NCI-H2171 (cell line): Measurements from ENCODE around the gene MRPL57.
A peak's percentile ranks its signal among the peaks of the same experiment; 100 is the strongest.
"Not testable (repeated sequence)": the region's sequence is repeated elsewhere in the genome, so short reads cannot be mapped to it uniquely, and the experiment has no call there.

Source experiments
- DNase-seq: peaks from one replicate; lab custom pipeline; 2025; lab: John Stamatoyannopoulos, UW

Gene MRPL57

DNA sequence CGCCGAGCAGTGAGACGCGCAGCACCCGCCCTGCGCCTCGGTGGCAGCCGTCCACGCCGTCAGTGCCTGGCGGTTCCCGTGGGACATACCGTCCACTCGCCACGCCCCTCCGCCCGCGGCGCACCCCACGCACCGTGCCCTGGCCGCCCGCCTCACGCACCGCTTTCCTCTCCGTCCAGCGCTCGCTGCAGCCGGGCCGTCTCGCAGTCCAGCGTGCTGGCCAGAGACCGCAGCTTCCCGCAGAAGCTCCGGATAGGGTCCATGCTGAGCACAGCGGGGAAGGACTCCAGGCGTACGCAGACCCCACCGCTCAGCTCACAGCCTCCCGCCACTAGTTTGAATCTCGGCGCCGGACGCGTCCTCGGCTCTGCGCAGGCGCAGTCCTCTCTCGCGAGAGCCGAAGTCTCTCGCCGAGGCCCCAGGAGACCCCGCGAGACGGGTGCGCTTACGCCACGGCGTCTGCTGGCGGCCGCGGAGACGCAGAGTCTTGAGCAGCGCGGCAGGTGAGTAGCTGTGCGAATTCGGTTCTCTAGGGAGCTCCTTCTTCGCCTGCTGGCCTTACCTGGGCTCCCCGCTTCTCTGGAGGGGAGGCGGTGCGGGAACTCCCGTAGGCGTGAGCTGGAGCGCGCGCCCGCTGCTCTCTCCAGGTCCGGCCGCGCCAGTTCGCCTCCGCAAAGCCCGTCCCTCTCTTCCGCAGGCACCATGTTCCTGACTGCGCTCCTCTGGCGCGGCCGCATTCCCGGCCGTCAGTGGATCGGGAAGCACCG is at the start of gene MRPL57, which contains the start of gene SKA3:
Gene MRPL57 (plus strand): TSS at position 444 of the 767 bp plus-strand sequence. CDS start 259 bp downstream, at position 703.
Gene SKA3 (minus strand): TSS at position 338 of the 767 bp plus-strand sequence. CDS start 75 bp downstream, at position 263.
- peak; percentile 82 for DNase-seq

DNA sequence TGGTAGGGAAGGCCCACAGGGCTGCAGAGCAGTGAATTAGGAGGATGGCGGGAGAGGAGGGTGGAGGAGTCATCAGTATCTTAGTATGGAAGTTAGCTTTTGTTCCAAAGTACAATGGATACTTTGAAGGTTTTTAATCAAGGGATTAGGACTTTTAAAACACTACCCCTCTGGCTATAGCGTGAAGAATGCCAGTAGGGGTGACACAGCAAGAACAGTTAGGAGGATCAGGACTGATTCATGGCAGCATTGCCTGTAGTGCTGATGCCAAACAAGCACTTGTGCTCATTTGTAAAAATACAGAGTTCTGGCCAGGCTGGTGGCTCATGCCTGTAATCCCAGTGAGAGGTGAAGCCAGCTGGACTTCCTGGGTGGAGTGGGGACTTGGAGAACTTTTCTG is 46.3 kb upstream of the MRPL57 start:
- no peak for DNase-seq

DNA sequence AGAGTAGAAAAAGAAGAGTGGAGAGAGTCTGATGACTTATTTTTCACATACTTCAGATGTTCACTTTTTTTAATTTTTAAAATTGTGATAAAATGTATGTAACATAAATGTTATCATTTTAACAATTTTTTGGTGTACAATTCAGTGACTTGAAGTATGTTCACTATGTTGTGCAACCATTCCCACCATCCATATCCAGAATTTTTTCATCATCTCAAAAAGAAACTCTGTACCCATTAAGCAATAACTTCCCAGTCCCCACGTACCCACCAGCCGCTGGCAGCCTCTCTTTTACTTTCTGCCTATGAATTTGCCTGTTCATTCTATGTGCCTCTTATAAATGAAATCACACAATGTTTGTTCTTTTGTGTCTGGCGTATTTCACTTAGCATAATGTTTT is 43.4 kb upstream of the MRPL57 start:
- DNase-seq: no peak

DNA sequence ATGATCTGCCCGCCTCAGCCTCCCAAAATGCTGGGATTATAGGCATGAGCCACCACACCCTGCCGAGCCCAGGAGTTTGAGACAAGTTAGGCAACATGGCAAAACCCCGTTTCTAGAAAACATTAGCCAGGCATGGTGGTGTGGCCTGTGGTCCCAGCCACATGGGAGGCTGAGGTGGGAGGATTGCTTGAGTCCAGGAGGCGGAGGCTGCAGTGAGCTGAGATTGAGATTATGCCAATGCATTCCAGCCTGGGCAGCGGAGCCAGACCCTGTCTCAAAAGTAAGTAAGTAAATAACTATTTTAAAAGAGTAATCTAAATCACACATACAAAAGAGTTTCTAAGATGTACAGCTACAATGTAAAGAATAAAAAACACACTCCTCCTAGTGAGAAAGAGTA is 42.0 kb upstream of the MRPL57 start:
- no peak for DNase-seq

DNA sequence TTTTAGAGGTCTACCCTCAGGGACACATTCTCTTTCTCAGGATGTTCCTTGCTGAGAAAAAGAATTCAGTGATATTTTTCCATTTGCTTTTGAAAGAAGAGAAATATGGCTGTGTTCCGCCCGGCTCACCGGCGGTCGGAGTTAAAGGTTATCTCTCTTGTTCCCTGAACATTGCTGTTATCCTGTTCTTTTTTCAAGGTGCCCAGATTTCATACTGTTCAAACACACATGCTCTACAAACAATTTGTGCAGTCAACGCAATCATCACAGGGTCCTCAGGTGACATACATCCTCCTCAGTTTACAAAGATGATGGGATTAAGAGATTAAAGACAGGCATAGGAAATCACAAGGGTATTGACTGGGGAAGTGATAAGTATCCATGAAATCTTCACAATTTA is 40.6 kb upstream of the MRPL57 start:
- DNase-seq: not testable (repeated sequence)

DNA sequence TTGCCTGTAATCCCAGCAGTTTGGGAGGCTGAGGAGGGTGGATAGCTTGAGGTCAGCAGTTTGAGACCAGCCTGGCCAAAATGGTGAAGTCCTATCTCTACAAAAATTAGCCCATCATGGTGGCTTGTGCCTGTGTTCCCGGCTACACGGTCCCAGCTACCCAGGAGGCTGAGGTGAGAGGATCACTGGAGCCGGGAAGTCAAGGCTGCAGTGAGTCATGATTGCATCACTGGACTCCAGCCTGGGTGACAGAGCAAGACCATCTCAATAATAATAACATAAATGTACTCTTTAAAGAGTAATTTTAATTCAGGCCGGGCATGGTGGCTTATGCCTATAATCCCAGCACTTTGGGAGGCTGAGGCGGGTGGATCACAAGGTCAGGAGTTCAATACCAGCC is 38.8 kb upstream of the MRPL57 start:
- no peak for DNase-seq

DNA sequence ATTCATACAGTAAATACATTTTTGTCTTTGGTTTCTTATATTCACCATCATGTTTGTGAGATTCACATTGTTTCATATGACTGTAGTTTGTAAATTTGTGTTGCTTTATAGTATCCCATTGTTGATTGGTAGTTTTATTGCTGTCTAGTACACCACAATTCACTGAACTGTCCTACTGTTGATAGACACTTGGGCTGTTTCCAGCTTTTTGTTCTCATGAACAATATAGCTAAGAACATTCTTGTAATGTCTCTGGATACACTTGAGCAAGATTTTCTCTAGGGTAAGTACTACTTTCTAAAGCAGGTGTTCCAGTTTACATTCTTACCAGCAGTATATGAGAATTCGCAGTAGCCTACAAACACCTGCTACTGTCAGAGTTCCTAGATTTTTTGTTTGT is 37.9 kb upstream of the MRPL57 start:
- DNase-seq: no peak

DNA sequence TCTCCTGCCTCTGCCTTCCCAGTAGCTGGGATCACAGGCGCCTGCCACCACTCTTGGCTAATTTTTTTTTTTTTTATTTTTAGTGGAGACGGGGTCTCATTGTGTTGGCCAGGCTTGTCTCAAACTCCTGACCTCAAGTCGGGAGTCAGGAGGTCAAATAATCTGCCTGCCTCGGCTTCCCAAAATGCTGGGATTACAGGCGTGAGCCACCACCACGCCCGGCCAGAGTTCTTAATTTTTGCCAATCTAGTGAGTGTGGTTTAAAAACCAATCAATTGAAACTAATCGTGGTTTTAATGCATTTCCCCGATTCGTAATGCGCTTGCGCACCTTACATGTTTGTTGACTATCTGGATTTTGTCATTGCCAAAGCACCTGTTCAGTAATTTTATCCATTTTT is 37.1 kb upstream of the MRPL57 start:
- DNase-seq: no peak

DNA sequence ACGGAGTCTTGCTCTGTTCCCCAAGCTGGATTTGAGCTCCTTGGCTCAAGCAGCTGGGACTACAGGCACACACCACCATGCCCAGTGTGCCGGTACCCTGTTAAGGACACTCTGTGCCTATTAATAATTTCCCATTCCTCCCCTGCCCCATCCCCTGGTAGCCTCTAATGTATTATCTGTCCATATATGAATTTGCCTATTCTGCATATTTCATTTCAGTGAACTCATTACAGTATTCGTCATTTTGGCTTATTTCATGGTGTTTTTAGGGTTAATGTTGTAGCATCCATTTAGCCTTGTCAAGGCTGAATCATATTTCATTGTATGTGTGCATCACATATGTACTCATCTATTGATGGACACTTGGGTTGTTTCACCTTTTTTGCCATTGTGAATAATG is 33.7 kb upstream of the MRPL57 start:
- no peak for DNase-seq

DNA sequence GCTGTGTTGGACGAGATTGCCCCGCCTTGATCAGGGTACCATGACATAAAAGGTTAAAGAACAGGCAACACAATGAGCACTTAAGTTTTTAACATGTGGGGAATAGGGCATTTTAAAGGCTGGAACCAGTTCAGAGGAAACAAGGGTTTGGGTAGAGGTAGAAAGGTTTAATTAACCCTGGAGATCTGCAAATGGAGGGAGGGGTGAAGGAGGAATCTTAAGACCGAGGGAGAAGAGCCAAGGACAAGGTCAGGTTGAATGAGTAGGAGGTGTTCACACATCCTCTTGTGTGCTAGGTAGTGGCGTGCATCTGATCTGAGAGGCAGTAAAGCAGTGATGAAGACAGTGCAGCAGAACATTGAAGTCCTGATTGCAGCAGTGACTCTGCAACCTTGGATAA is 28.6 kb upstream of the MRPL57 start:
- DNase-seq: no peak

DNA sequence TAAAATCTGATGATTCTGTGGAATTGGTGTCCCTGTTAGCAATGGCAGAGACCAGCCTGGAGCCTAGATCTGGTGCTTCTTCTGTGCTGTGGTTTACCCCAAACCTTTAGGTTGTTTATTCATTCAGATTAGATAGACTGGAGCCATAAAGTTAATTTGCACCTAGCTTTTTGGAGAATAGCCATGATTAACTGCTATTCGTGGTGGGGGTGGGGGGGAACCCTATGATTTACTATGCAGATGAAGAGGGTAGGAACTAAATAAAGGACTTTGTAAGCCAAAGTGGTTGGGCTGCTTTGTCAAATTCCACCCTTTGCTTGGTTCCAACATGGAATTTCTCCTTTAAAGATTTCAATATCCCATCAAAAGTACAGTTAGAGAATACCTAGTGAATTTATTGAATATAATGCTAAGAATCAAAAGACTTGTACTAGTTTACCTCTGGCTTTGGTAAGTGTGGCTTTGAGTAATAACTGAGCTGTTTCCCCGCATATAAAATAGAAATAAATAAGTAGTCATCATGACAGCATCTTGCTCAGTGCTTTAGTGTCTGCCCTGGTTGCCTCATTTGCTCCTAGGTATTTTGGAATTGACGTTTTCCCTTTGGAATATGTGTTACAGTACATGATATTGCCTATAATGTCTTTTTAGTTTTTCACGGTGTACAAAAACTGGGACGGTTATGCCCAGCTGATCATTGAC is 27.8 kb upstream of the MRPL57 start:
- DNase-seq: no peak

DNA sequence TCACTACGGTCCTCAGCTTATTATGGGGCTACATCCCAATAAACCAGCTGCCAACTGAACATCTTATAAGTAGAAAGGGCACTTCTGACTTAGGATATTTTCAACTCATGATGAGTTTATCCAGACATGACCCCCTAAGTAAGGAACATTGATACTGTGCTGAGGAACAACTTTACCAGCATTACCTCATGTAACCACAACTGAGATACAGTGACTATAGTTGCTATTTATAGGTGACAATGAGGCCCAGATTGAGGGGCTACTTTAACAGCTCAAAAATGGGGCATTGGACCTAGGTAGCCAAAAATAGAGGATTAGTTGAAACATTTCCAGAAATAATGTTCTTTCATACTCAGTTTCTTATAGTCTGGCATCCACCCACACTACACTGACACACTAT is 26.9 kb upstream of the MRPL57 start:
- no peak for DNase-seq

DNA sequence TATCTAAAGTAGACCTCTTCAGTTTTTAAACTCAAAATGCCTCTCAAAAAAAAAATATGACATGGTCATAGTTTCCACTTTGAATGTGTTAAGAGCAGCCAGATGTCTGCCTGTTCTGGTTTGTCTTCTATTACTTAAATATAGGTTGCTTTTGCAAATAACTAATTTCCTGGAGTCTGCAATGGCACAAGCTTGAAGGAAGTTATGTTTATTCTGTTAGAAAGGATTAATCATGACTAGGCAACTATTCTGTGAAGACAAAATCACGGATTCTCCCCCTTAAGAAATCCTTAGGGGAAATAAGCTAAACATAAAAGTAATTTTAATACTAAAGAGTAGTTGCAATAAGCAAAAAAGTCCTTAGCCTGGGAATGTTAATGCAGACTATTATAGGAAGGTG is 26.4 kb upstream of the MRPL57 start:
- no peak for DNase-seq

DNA sequence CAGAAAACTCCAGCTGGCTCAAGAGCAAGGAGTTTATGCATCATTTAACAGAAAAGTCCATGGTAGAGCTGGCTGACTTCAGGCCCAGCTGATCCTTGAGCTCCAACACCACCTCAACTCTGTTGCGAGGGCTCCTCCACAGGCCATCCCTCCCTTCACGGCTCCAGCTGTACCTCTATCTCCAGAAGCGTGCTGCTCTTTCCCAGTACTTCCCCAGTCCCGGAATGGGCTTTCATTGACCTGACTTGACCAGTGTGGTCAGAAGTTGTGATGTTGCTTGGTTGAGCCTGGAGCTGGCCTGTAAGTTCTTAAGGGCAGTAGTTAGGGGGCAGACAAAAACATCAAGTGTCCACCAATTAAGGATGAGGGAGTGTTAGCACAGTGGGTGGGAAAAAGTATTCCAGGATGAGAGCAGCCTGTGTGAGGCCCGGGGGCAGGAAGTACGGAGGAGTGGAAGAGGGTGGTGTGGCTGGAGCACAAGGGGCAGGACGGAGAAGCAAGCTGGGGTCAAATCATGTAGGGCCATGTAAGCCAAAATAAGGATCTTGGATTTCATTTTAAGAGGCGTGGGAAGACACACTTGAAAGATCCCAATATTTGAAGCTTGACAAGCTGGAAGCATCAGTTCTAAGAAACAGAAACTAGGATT is 24.1 kb upstream of the MRPL57 start:
- no peak for DNase-seq

DNA sequence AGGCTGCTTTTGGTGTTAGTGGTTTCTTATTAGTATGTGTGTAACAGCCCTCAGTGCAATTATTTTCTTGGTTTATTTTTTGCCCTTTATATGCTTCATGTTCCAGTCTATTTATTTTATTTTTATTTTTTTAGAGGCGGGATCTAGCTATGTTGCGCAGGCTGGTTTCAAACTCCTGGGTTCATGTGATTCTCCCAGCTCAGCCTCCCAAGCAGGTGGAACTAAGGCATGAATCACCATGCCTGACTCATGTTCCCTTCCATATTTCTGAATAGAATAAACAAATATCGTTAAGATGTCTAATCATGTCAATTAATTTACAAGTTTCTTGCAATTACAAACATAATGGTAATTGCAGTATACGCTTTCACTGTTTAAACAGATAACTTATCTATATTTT is 11.8 kb upstream of the MRPL57 start:
- no peak for DNase-seq

DNA sequence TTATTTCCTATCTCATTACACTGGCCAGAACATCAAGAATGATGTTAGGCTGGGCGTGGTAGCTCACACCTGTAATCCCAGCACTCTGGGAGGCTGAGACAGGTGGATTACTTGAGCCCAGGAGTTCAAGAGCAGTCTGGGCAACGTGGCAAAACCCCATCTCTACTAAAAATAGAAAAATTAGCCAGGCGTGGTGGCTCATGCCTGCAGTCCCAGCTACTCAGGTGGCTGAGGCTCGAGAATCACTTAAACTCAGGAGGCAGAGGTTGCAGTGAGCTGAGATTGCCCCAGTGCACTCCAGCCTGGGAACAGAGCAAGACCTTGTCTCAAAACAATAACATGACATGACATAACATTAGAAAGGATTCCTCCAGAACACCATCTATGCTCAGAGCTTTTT is 10.9 kb upstream of the MRPL57 start:
- DNase-seq: not testable (repeated sequence)

DNA sequence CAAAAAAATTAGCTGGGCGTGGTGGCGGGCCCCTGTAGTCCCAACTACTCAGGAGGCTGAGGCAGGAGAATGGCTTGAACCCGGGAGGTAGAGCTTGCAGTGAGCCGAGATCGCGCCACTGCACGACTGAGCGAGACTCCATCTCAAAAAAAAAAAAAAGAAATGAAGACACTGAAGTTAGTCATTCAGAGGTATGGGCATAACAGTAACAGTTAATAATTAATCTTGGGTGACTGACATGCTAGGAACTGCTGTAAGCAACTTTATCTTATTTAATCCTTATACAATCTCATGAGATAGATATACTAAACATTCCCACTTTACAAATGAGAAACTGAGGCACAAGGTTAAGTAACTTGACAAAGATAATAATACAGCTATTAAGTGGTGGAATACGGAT is 5.0 kb upstream of the MRPL57 start:
- DNase-seq: no peak

DNA sequence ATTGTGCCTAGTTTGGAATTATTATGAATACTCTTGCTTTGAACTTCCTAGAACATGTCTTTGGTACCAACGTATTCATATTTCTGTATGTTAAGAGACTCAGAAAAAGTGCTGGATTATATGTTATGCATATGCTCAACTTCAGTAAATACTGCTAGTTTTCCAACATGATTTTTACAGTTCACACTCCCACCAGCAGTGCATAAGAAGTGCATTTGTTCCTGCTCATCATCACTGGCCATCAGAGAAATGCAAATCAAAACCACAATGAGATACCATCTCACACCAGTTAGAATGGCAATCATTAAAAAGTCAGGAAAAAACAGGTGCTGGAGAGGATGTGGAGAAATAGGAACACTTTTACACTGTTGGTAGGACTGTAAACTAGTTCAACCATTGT is 2.7 kb upstream of the MRPL57 start:
- not testable (repeated sequence) for DNase-seq

DNA sequence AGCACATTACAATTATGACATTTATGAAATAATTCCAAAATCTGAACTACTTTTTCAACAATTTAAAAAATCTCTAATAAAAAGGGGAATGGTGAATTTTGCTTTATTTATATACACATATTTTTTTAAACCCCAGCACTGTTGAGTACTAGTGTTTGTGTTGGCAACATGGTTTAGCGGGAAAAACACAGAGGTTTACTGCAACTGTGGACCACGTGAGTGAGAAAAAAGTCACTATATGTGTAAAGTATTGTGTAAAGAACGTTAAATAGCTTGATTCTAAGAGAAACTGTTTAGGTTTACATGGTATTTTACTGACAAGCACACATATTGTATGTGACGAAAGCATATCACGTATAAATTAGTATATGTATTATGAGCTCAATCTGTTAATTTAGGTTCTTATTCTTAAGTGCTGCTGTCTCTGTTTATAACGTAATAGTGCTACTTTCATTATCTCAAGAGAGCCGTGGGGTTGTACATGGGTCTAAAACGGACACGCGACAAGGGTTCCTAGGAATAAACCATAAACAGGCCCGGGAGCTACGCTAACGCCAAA is 723 bp upstream of the MRPL57 start:
- DNase-seq: no peak

DNA sequence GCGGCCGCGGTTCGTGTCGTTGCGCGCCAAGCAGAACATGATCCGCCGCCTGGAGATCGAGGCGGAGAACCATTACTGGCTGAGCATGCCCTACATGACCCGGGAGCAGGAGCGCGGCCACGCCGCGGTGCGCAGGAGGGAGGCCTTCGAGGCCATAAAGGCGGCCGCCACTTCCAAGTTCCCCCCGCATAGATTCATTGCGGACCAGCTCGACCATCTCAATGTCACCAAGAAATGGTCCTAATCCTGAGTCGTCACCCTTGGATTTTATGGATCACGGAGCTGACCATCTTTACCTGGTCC is 475 bp downstream of the MRPL57 start:
- no peak for DNase-seq

DNA sequence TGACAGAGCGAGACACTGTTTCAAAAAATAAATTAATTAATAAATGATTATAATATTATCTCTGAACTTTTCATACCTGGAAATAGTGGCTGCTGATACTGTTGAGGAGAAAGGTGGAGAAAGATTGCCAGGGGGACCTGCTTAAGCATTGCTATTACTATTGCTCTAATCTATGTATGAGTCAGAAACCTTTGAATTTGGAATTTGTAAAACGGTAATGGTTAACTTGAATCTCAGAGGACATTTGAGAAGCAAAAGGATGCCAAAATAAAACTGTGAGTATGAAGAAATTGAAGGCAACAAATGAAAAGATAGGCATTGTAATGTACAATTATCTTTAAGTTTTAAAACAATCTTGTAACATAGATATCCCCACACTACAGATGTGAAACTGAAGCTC is 5.2 kb downstream of the MRPL57 start:
- no peak for DNase-seq

DNA sequence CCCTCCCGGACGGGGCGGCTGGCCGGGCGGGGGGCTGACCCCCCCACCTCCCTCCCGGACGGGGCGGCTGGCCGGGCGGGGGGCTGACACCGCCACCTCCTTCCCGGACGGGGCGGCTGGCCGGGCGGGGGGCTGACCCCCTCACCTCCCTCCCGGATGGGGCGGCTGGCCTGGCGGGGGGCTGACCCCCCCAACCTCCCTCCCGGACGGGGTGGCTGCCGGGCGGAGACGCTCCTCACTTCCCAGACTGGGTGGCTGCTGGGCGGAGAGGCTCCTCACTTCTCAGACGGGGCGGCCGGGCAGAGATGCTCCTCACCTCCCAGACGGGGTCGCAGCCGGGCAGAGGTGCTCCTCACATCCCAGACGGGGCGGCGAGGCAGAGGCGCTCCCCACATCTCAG is 10.0 kb downstream of the MRPL57 start:
- not testable (repeated sequence) for DNase-seq

DNA sequence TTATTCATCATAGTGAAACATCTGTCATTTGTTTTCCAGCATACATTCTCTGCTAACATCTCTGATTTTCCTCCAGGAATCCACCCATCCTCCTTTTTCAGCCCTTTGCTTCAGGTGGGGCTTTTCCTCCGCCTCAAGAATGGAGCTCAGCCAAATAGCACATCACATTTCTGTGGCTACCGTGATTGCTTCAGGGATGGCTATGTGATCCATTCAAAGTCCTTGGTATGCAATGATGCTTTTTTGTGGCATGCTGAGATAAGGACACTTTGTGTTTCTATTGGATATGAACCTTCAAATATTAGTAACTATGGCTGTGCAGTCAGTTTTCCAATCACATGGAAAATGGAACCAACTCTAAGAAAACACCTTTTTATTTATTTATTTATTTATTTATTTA is 18.3 kb downstream of the MRPL57 start:
- not testable (repeated sequence) for DNase-seq
